ENCODE results near the gene NAV3. TPM values are rescaled to one million over a fixed set of nuclear protein-coding genes. Genes with fewer than 3 reads are reported as not detected.

Gene NAV3
- total RNA-seq, 4 donors from 2014 or later: 32.0 to 60.5 (median 35.8) TPM

DNA sequence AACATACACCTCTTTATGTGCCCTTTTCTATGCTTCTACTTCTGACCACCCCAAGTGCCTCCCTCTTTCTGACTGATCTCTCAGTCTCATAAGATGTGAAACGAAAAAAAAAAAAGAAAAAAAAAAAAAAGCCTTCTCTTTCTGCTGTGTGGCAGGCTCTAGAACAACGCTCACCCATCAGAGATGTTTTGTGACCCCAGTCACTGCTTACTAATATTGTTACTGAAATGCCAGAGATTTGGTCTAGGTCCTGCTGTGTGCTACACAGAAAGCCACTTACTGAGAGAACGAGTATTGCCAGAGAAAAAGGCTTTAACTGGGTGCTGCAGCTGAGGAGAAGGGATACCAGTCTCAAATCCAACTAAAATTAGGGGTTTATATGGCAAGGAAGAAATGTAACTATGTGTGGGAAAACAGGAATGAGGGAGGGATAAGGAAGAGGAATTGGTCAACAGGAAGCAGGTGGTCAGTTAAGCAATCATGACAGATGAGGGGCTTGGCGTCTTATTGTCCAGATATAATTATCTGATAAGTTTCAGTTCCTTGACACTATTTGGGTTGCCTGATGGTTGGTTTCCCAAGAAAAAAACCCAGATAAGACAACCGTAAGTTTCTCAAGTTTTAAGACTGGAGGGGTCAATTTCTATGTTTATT lies 149.0 kb downstream of the NAV3 start:
- WGBS, 2 donors: 52 to 59% methylated on average over 5 of the region's 5 CpGs
- no peaks in the 10 kb centered on the region for H3K36me3 ChIP-seq

DNA sequence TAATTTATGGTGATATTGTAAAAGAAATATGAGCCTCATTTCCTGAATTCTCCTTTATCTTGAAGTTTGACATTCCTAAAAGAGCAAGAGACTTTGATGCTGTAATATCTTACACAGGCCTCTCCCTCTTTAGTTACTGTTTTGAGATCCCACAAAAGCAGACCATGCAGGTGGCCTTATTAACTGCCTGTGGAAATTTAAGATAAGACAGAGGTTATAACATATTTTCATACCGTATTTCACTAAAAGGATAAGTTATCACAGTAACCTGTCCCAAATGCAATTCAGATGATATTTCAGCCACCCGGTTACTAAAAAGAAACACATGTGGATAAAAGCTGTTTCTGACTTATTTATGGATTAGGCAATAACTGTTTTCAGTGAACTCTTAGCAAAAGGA lies 150.1 kb downstream of the NAV3 start:
- Histone ChIP-seq H3K9me3 (no peaks in the 10 kb centered on the region), H3K27me3 (no peaks in the 10 kb centered on the region), H3K36me3 (no peaks in the 10 kb centered on the region), H3K27ac (peak overlapping the region in 2 of 4 donors; percentile 14 to 26), H3K4me3 (no peak overlapping the region), H3K4me1 (peaks cover 0 to 23% (median 0%) of the 10 kb centered on the region in 4 donors)
- TF ChIP-seq POLR2A (IDR thresholded peaks at IDR 0.05) (no peak), EP300 (IDR thresholded peaks at IDR 0.05) (no peak)
- TF ChIP-seq, protein P1, sequence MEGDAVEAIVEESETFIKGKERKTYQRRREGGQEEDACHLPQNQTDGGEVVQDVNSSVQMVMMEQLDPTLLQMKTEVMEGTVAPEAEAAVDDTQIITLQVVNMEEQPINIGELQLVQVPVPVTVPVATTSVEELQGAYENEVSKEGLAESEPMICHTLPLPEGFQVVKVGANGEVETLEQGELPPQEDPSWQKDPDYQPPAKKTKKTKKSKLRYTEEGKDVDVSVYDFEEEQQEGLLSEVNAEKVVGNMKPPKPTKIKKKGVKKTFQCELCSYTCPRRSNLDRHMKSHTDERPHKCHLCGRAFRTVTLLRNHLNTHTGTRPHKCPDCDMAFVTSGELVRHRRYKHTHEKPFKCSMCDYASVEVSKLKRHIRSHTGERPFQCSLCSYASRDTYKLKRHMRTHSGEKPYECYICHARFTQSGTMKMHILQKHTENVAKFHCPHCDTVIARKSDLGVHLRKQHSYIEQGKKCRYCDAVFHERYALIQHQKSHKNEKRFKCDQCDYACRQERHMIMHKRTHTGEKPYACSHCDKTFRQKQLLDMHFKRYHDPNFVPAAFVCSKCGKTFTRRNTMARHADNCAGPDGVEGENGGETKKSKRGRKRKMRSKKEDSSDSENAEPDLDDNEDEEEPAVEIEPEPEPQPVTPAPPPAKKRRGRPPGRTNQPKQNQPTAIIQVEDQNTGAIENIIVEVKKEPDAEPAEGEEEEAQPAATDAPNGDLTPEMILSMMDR (IDR thresholded peaks at IDR 0.05): no peak
- WGBS, 2 donors: 37 to 43% methylated on average over 2 of the region's 2 CpGs
- no peak for DNase-seq (ENCODE audit: low spot score in 2 of 2)

More for the DNA sequence above, 149.0 kb downstream of the NAV3 start:
- DNase-seq (ENCODE audit: low spot score in 2 of 2): no peak
- TF ChIP-seq, protein P1 (IDR thresholded peaks at IDR 0.05): no peak
- no peak for TF ChIP-seq POLR2A (IDR thresholded peaks at IDR 0.05)
- TF ChIP-seq EP300 (IDR thresholded peaks at IDR 0.05): no peak
- peak overlapping the region in 2 of 4 donors; percentile 19 to 33 for H3K27ac ChIP-seq
- H3K9me3 ChIP-seq: no peaks in the 10 kb centered on the region
- H3K27me3 ChIP-seq: no peaks in the 10 kb centered on the region
- H3K4me1 ChIP-seq: peaks cover 0 to 23% (median 0%) of the 10 kb centered on the region in 4 donors
- no peak overlapping the region for H3K4me3 ChIP-seq

DNA sequence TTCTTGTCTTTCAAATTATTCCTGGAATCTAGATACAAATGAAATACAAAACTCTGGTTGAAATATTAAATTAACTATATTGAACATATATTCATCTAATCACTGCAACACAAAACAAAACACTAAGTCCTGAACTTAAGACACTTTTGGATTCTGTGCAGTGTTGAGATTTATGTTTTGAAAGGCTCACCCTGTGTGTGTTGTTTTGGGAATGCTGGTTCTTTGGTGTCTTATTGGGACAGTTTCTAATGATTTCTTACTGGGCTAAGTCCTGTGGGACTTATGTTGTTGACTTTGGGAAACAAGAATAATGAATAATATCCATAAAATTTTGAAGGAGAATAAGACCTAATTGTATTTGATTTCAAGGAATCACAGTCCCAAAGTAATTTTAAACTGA lies 153.2 kb downstream of the NAV3 start:
- H3K4me1 ChIP-seq: peaks cover 0 to 23% (median 0%) of the 10 kb centered on the region in 4 donors
- H3K4me3 ChIP-seq: no peak overlapping the region
- TF ChIP-seq EP300 (IDR thresholded peaks at IDR 0.05) (no peak), POLR2A (IDR thresholded peaks at IDR 0.05) (no peak)
- TF ChIP-seq, protein P1 (IDR thresholded peaks at IDR 0.05): no peak
- no peak for DNase-seq (ENCODE audit: low spot score in 2 of 2)
- no peaks in the 10 kb centered on the region for H3K9me3 ChIP-seq
- no peaks in the 10 kb centered on the region for H3K27me3 ChIP-seq
- peak overlapping the region in 2 of 4 donors; percentile 22 to 58 for H3K27ac ChIP-seq
- no peaks in the 10 kb centered on the region for H3K36me3 ChIP-seq

DNA sequence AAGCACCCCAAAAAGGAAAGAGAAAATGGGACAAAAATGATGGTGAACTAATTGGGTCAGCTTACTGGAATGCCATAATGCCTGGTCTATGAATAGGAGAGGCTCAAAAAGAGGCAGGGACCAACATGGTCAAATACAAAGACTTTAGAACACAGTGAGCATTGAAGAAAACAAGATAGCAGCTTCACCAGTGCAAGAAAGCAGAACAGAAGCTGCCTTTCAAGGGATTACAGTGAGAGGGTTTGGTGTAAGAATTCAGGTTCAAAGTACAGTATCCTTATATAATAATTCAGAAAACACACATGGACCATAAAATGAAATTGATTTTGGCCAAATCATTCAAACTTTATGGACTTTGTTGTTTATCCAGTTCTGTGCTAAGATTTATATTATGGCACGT lies 162.1 kb downstream of the NAV3 start:
- Histone ChIP-seq H3K36me3 (no peaks in the 10 kb centered on the region), H3K27me3 (no peaks in the 10 kb centered on the region), H3K4me1 (peaks cover 0 to 3% (median 0%) of the 10 kb centered on the region in 4 donors), H3K9me3 (peaks cover 0 to 5% (median 3%) of the 10 kb centered on the region in 4 donors), H3K4me3 (no peak overlapping the region), H3K27ac (peak overlapping the region in 3 of 4 donors; percentile 40 to 71 (median 65))
- DNase-seq (ENCODE audit: low spot score in 2 of 2): no peak
- WGBS, 2 donors: 54 to 57% methylated on average over 1 of the region's 1 CpG
- no peak for TF ChIP-seq EP300 (IDR thresholded peaks at IDR 0.05)
- TF ChIP-seq, protein P1 (IDR thresholded peaks at IDR 0.05): no peak
- no peak for TF ChIP-seq POLR2A (IDR thresholded peaks at IDR 0.05)

DNA sequence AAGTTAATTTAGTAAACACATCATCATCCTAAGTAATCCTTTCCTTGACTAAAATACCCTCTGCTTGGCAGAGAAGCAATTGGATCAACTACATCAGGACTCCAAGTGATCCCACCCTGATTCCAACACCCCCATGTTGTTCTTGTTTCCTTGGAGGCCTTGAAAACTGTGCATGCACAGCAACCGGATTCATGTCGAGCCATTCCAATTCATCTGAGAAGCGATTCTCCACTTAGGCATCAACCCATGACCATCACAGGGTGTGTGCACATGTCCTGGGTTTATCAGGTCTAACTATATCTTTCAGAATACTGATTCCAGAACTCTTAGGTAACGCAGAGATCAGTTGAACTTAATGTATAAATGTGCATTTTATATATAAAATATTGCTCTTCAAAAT lies 163.0 kb downstream of the NAV3 start:
- Histone ChIP-seq H3K27ac (peak overlapping the region in 3 of 4 donors; percentile 40 to 71 (median 65)), H3K36me3 (no peaks in the 10 kb centered on the region), H3K4me1 (peaks cover 0 to 10% (median 0%) of the 10 kb centered on the region in 4 donors), H3K9me3 (peaks cover 0 to 5% (median 3%) of the 10 kb centered on the region in 4 donors), H3K4me3 (no peak overlapping the region), H3K27me3 (no peaks in the 10 kb centered on the region)
- TF ChIP-seq EP300 (IDR thresholded peaks at IDR 0.05) (no peak), POLR2A (IDR thresholded peaks at IDR 0.05) (no peak)
- TF ChIP-seq, protein P1 (IDR thresholded peaks at IDR 0.05): no peak
- no peak for DNase-seq (ENCODE audit: low spot score in 2 of 2)
- WGBS, 2 donors: 58 to 77% methylated on average over 4 of the region's 4 CpGs
